ENCODE results near the gene ATP6V0A1.

Gene ATP6V0A1

DNA sequence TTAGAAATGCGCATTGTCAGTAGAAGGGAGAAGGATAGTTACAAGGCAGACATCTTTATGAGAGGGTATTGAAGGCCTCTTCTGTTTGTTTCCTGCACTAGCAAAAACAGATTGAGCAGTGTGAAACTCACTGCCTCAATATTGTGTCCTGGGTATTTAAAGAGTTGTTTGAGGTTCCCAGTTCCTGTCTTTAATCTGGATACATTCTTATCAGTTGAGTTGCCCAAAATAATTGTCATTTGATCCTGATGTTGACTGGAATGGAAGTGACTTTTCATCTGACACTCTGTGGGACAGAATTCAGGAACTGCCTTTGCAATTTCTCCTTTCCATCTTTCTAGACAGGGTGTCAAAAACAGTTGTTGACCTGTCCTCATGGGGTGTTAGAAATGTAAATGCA, 1.7 kb downstream of the ATP6V0A1 start:
- peak overlapping the region; percentile 94 for H3K4me2 ChIP-seq
- no peaks in the 10 kb centered on the region for H3K27me3 ChIP-seq (ENCODE audit: insufficient read depth, low read depth)
- no peak overlapping the region for H2AFZ ChIP-seq (ENCODE audit: low read depth)
- H3K36me3 ChIP-seq (ENCODE audit: insufficient read depth): peaks cover 3% of the 10 kb centered on the region; the same call in 1 of the 2 replicates
- no peak overlapping the region for H3K4me3 ChIP-seq (IDR thresholded peaks at IDR 0.05; ENCODE audit: insufficient read depth, low read depth, low read length)
- H3K9ac ChIP-seq: peak overlapping the region; percentile 82
- H3K4me1 ChIP-seq (ENCODE audit: low read depth, poor library complexity, severe bottlenecking): peaks cover 72% of the 10 kb centered on the region
- H3K27ac ChIP-seq: peak overlapping the region; percentile 93
- TF ChIP-seq, protein P1, sequence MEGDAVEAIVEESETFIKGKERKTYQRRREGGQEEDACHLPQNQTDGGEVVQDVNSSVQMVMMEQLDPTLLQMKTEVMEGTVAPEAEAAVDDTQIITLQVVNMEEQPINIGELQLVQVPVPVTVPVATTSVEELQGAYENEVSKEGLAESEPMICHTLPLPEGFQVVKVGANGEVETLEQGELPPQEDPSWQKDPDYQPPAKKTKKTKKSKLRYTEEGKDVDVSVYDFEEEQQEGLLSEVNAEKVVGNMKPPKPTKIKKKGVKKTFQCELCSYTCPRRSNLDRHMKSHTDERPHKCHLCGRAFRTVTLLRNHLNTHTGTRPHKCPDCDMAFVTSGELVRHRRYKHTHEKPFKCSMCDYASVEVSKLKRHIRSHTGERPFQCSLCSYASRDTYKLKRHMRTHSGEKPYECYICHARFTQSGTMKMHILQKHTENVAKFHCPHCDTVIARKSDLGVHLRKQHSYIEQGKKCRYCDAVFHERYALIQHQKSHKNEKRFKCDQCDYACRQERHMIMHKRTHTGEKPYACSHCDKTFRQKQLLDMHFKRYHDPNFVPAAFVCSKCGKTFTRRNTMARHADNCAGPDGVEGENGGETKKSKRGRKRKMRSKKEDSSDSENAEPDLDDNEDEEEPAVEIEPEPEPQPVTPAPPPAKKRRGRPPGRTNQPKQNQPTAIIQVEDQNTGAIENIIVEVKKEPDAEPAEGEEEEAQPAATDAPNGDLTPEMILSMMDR (conservative IDR thresholded peaks at IDR 0.05; ENCODE audit: low read depth, low read length): no peak
- peaks cover 43% of the 10 kb centered on the region for H3K79me2 ChIP-seq (ENCODE audit: insufficient read depth, low read depth)
- H4K20me1 ChIP-seq (ENCODE audit: insufficient read depth): no peaks in the 10 kb centered on the region

DNA sequence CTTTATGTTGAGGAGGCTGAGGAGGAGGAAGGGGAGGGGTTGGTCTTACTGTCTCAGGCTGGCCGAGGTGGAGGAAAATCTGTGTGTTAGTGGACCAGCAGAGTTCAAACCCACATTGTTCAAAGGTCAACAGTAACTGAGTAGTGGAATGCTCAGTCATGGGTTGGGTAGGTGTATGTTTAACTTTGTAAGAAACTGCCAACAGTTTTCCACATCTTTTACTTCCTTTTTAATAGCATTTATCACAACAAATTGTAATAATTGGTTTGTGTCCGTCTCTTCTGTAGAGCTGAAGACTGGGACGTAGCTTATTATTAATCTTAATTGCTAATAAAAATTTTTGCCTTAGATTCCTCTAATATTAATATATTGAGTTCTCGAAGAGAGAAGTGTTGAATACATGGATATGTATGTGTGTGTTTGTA, 5.3 kb downstream of the ATP6V0A1 start:
- H3K4me1 ChIP-seq (ENCODE audit: low read depth, poor library complexity, severe bottlenecking): peaks cover 48% of the 10 kb centered on the region

DNA sequence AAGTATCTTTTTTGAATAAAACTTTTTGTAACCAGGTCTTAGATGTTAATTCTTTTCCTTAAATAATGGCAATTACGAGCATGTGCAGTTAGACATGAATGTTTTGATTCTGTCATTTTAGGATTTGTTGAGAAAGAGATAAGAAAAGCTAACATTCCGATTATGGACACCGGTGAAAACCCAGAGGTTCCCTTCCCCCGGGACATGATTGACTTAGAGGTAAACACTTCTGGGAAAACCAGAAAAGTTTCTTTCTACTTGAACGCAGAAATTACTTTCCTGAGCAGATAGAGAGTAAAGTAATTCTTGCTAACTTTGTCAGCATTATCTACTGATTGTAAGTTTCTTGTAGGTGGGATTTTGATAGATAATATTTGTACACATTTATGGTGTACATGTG, 9.2 kb downstream of the ATP6V0A1 start:
- H3K27me3 ChIP-seq (ENCODE audit: insufficient read depth, low read depth): no peaks in the 10 kb centered on the region
- no peak overlapping the region for H3K9ac ChIP-seq
- no peak overlapping the region for H3K27ac ChIP-seq
- H3K4me1 ChIP-seq (ENCODE audit: low read depth, poor library complexity, severe bottlenecking): peaks cover 22% of the 10 kb centered on the region
- no peaks in the 10 kb centered on the region for H4K20me1 ChIP-seq (ENCODE audit: insufficient read depth)
- no peak overlapping the region for H2AFZ ChIP-seq (ENCODE audit: low read depth)
- H3K4me3 ChIP-seq (IDR thresholded peaks at IDR 0.05; ENCODE audit: insufficient read depth, low read depth, low read length): no peak overlapping the region
- H3K4me2 ChIP-seq: no peak overlapping the region
- H3K36me3 ChIP-seq (ENCODE audit: insufficient read depth): peaks cover 15% of the 10 kb centered on the region; the same call in 1 of the 2 replicates
- H3K79me2 ChIP-seq (ENCODE audit: insufficient read depth, low read depth): peaks cover 18% of the 10 kb centered on the region; the same call in 1 of the 2 replicates
- TF ChIP-seq, protein P1 (conservative IDR thresholded peaks at IDR 0.05; ENCODE audit: low read depth, low read length): no peak

More for the DNA sequence above, 5.3 kb downstream of the ATP6V0A1 start:
- H3K4me2 ChIP-seq: 0 out of 2 replicates have a peak overlapping the region, but pooled peaks have one; percentile 4
- H3K9ac ChIP-seq: no peak overlapping the region
- TF ChIP-seq, protein P1 (conservative IDR thresholded peaks at IDR 0.05; ENCODE audit: low read depth, low read length): no peak
- no peak overlapping the region for H3K27ac ChIP-seq
- no peaks in the 10 kb centered on the region for H4K20me1 ChIP-seq (ENCODE audit: insufficient read depth)
- H2AFZ ChIP-seq (ENCODE audit: low read depth): no peak overlapping the region
- H3K4me3 ChIP-seq (IDR thresholded peaks at IDR 0.05; ENCODE audit: insufficient read depth, low read depth, low read length): no peak overlapping the region
- no peaks in the 10 kb centered on the region for H3K27me3 ChIP-seq (ENCODE audit: insufficient read depth, low read depth)
- peaks cover 15% of the 10 kb centered on the region; the same call in 1 of the 2 replicates for H3K36me3 ChIP-seq (ENCODE audit: insufficient read depth)
- peaks cover 43% of the 10 kb centered on the region for H3K79me2 ChIP-seq (ENCODE audit: insufficient read depth, low read depth)

DNA sequence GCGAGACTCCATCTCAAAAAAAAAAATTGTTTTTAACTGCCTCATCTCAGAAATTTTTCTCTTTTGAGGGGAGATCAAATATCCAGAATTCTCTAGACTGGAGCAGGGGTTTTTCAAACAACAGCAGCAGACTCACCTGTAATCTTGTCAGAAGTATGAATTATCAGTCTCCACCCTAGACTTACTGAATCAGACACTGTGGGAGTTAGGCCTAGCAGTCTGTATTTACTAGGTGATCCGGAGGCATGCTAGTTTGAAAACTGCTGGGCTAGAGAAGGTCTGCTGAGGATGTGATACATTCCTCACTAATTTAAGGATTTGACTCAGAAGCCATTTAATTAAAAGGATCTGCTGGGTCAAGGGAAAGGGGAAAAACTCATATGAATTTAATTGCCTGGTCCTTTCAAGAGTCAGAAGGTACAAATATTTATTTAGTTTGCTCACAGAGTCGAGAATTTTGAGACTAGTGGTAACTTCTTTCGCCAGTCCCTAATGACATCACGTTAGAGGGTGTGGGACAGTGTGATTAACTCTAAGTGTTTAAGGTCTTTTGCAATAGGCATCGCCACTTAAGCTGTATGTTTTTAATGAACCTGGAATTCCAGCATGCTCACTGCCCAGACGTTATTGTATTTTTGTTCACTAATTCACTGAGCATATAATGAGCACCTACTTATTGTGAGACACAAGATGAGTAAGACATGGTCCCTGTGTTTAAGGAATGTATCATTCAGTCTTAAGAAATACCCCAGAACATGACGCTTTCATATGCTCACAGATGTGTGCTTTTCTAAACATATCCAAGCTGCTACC, 14.2 kb downstream of the ATP6V0A1 start:
- H3K36me3 ChIP-seq (ENCODE audit: insufficient read depth): peaks cover 13% of the 10 kb centered on the region; the same call in 1 of the 2 replicates
- no peak overlapping the region for H2AFZ ChIP-seq (ENCODE audit: low read depth)
- H4K20me1 ChIP-seq (ENCODE audit: insufficient read depth): no peaks in the 10 kb centered on the region
- TF ChIP-seq, protein P1 (conservative IDR thresholded peaks at IDR 0.05; ENCODE audit: low read depth, low read length): no peak
- no peak overlapping the region for H3K27ac ChIP-seq
- no peak overlapping the region for H3K9ac ChIP-seq
- H3K4me1 ChIP-seq (ENCODE audit: low read depth, poor library complexity, severe bottlenecking): peaks cover 44% of the 10 kb centered on the region
- H3K4me2 ChIP-seq: no peak overlapping the region
- no peaks in the 10 kb centered on the region for H3K79me2 ChIP-seq (ENCODE audit: insufficient read depth, low read depth)
- no peaks in the 10 kb centered on the region for H3K27me3 ChIP-seq (ENCODE audit: insufficient read depth, low read depth)
- H3K4me3 ChIP-seq (IDR thresholded peaks at IDR 0.05; ENCODE audit: insufficient read depth, low read depth, low read length): no peak overlapping the region
